Gastroesophageal sphincter (tissue), 4 donors: ENCODE measurements around the gene ATF6. TPM values are rescaled to one million over a fixed set of nuclear protein-coding genes. Genes with fewer than 3 reads are reported as not detected.

Experiments
- ATAC-seq: fragments of 150-250 bp; one replicate; pipeline ENCODE4 v1.9.1; 2016; ENCODE audit warnings: mild to moderate bottlenecking, moderate library complexity
- H3K27ac ChIP-seq, 4 donors: fragments of 200-600 bp; sonication (generic) in 3 of 4; 1 replicate in 3 of 4; 2 replicates in 1 of 4; pipeline ENCODE4 v1.5.1; 2016 to 2019
- H3K27me3 ChIP-seq: fragments of 200-600 bp; sonication (generic); one replicate; pipeline ENCODE4 v1.5.1; 2019
- H3K36me3 ChIP-seq, 2 donors: fragments of 200-600 bp; sonication (generic); one replicate each; pipeline ENCODE4 v1.5.1; 2019; ENCODE audit warnings: control low read depth in 1 of 2
- H3K4me1 ChIP-seq, 3 donors: fragments of 200-600 bp; sonication (generic); 1 replicate in 2 of 3; 2 replicates in 1 of 3; pipeline ENCODE4 v1.5.1; 2016 to 2019; ENCODE audit warnings: control low read depth in 2 of 3
- H3K4me3 ChIP-seq, 2 donors: fragments of 200-600 bp; sonication (generic); one replicate each; pipeline ENCODE4 v1.5.1; 2019; ENCODE audit warnings: mild to moderate bottlenecking in 1 of 2, moderate library complexity in 1 of 2
- H3K9me3 ChIP-seq, 3 donors: fragments of 200-600 bp; sonication (generic); one replicate each; pipeline ENCODE4 v1.5.1; 2017 to 2019; ENCODE audit warnings: control low read depth in 2 of 3
- EP300 ChIP-seq: sonication (generic); formaldehyde crosslinking; IDR thresholded peaks from one replicate; pipeline ENCODE4 v1.6.1; 2017; ENCODE audit warnings: antibody characterized with exemption, mild to moderate bottlenecking
- POLR2A ChIP-seq, 2 donors: fragments of 450-650 bp; IDR thresholded peaks; one replicate each; pipeline ENCODE4 v1.6.1; 2017; ENCODE audit warnings: antibody characterized with exemption in 2 of 2, mild to moderate bottlenecking in 2 of 2, moderate library complexity in 1 of 2
- POLR2AphosphoS5 ChIP-seq: sonication (generic); formaldehyde crosslinking; IDR thresholded peaks from one replicate; pipeline ENCODE4 v1.6.1; 2017; ENCODE audit warnings: antibody characterized with exemption
- WGBS, 2 donors: methylation state at CpG; one replicate each; pipeline ENCODE4 v1.1.5; 2018; ENCODE audit warnings: low coverage in 1 of 2; 5-methylcytosine and 5-hydroxymethylcytosine counted together
- total RNA-seq, 4 donors: library from RNA; depleted of rRNA; stranded (reverse); fragments of >200 nt; gene quantifications; one replicate each; pipeline ENCODE4 v1.1.0, GENCODE V29; 2016
- TF ChIP-seq, protein P1 (sequence below), 4 experiments: fragments of 200-600 bp in 2 of 4; fragments of 450-650 bp in 2 of 4; sonication (generic) in 1 of 4; IDR thresholded peaks; one replicate each; pipeline ENCODE4 v1.5.1; 2017 to 2019; ENCODE audit warnings: antibody characterized with exemption in 4 of 4, mild to moderate bottlenecking in 2 of 4, moderate library complexity in 2 of 4

Gene ATF6
- total RNA-seq, 4 donors from 2014 or later: 28.6 to 32.4 (median 29.7) TPM

DNA sequence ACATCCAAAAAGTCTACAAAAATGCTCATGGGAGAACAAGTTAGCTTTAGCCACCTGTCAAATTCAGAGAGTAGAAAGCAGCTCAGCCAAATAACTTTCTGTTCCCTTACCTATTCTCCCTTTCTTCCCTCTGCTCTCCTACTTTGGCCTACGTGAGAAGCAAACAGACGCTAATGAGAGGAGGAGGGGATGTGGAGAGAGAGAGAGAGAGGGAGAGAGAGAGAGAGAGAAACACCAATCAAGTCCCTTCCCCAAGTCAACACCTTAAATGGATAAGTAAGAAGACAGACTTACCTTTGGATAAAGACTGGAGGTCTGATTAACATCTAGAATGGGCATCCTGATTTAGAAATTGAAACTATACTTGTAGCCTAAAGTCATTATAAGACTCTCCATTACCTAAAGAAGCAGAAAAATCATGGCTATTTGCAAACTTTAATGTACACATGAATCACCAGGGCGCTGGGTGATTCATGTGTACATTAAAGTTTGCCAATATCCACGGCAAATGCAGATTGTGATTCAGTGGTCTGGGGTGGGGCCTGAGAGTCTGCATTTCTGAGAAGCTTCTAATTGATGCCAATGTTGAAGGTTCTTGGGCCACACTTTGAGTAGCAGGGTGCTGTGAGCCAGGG is 29.7 kb upstream of the ATF6 start:
- WGBS, 2 donors: 57 to 80% methylated on average over 2 to 4 of the region's 4 CpGs
- no peak for ATAC-seq

DNA sequence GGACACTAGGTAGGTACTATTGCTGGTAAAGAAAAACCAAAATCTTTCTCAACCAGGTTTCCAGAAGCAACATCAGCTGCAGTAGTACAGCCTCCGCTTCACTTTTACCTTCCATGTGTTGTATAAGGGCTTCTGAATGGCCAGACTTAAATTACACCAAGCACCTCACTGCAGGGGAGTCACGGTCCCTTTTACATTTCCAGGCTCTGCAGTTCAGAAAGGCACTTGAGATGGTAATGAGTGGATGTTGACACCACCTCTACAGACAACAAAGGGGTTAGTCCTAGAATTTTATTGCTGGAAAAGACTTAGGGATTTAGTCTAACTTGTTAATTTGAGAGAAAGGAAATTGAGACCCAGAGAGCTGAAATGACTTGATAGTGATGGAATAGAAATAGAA is 28.5 kb upstream of the ATF6 start:
- Histone ChIP-seq H3K4me1 (peaks cover 0 to 7% (median 0%) of the 10 kb centered on the region in 3 donors), H3K9me3 (no peaks in the 10 kb centered on the region), H3K4me3 (no peak overlapping the region), H3K27ac (no peak overlapping the region), H3K27me3 (peaks cover 27% of the 10 kb centered on the region), H3K36me3 (no peaks in the 10 kb centered on the region)
- ATAC-seq: no peak
- 20 to 43% methylated on average over 1 to 2 of the region's 2 CpGs for WGBS, 2 donors
- TF ChIP-seq POLR2AphosphoS5: no peak
- TF ChIP-seq POLR2A (IDR thresholded peaks at IDR 0.05): no peak
- TF ChIP-seq, protein P1, sequence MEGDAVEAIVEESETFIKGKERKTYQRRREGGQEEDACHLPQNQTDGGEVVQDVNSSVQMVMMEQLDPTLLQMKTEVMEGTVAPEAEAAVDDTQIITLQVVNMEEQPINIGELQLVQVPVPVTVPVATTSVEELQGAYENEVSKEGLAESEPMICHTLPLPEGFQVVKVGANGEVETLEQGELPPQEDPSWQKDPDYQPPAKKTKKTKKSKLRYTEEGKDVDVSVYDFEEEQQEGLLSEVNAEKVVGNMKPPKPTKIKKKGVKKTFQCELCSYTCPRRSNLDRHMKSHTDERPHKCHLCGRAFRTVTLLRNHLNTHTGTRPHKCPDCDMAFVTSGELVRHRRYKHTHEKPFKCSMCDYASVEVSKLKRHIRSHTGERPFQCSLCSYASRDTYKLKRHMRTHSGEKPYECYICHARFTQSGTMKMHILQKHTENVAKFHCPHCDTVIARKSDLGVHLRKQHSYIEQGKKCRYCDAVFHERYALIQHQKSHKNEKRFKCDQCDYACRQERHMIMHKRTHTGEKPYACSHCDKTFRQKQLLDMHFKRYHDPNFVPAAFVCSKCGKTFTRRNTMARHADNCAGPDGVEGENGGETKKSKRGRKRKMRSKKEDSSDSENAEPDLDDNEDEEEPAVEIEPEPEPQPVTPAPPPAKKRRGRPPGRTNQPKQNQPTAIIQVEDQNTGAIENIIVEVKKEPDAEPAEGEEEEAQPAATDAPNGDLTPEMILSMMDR (IDR thresholded peaks at IDR 0.05): no peak

More for the DNA sequence above, 29.7 kb upstream of the ATF6 start:
- H3K27me3 ChIP-seq: peaks cover 27% of the 10 kb centered on the region
- no peak overlapping the region for H3K4me3 ChIP-seq
- H3K27ac ChIP-seq: no peak overlapping the region
- TF ChIP-seq POLR2AphosphoS5 (no peak), EP300 (no peak), POLR2A (IDR thresholded peaks at IDR 0.05) (no peak)
- TF ChIP-seq, protein P1 (IDR thresholded peaks at IDR 0.05): no peak
- no peaks in the 10 kb centered on the region for H3K36me3 ChIP-seq
- H3K4me1 ChIP-seq: peaks cover 0 to 6% (median 0%) of the 10 kb centered on the region in 3 donors
- no peaks in the 10 kb centered on the region for H3K9me3 ChIP-seq

- peaks cover 0 to 7% (median 0%) of the 10 kb centered on the region in 3 donors for H3K4me1 ChIP-seq
- H3K27ac ChIP-seq: peak overlapping the region in 1 of 4 donors; percentile 19
These were observed 27.4 kb upstream of the ATF6 start for GRCh38 chr1:161738627-161739287.

GRCh38 chr1:161739865-161740566 is 26.1 kb upstream of the ATF6 start:
- Histone ChIP-seq H3K9me3 (no peaks in the 10 kb centered on the region), H3K27me3 (peaks cover 27% of the 10 kb centered on the region), H3K4me3 (no peak overlapping the region), H3K36me3 (no peaks in the 10 kb centered on the region), H3K27ac (no peak overlapping the region), H3K4me1 (peaks cover 0 to 7% (median 0%) of the 10 kb centered on the region in 3 donors)
- WGBS, 2 donors: 49 to 71% methylated on average over 5 to 8 of the region's 8 CpGs
- TF ChIP-seq EP300 (no peak), POLR2A (IDR thresholded peaks at IDR 0.05) (no peak), POLR2AphosphoS5 (no peak)
- TF ChIP-seq, protein P1 (IDR thresholded peaks at IDR 0.05): no peak
- ATAC-seq: peak; percentile 35

More at GRCh38 chr1:161738627-161739287, 27.4 kb upstream of the ATF6 start:
- Histone ChIP-seq H3K27me3 (peaks cover 27% of the 10 kb centered on the region), H3K4me3 (no peak overlapping the region), H3K36me3 (no peaks in the 10 kb centered on the region), H3K9me3 (no peaks in the 10 kb centered on the region)
- WGBS, 2 donors: 75 to 83% methylated on average over 2 to 4 of the region's 4 CpGs
- ATAC-seq: peak; percentile 45
- TF ChIP-seq, protein P1 (IDR thresholded peaks at IDR 0.05): peak in 1 of 4 experiments; percentile 27
- no peak for TF ChIP-seq POLR2AphosphoS5
